SU-DHL-6 (cell line): ENCODE results near the gene SDR42E1.

Experiments
- H2AFZ ChIP-seq: fragments of 200-600 bp; sonication (generic); 2 replicates; pipeline ENCODE4 v1.6.1; 2014; ENCODE audit warnings: low read depth, mild to moderate bottlenecking, moderate library complexity, mixed read lengths, antibody characterized with exemption, low read length; ENCODE audit not compliant: severe bottlenecking
- H3F3A ChIP-seq: fragments of 200-600 bp; shearing (Covaris generic); 2 replicates; pipeline ENCODE4 v1.6.0; 2016; ENCODE audit warnings: antibody characterized with exemption, mild to moderate bottlenecking; ENCODE audit not compliant: insufficient read depth
- H3K27ac ChIP-seq: fragments of 200-600 bp; sonication (generic); 2 replicates; pipeline ENCODE4 v1.5.1; 2016; ENCODE audit warnings: low read depth, mild to moderate bottlenecking, low read length, moderate library complexity, mixed read lengths
- H3K27me3 ChIP-seq: fragments of 200-600 bp; sonication (generic), shearing (Covaris generic); 2 replicates; pipeline ENCODE4 v1.6.0; 2014; ENCODE audit warnings: mild to moderate bottlenecking, low read length
- H3K36me3 ChIP-seq: fragments of 200-600 bp; sonication (generic); 2 replicates; pipeline ENCODE4 v1.6.1; 2014; ENCODE audit warnings: mild to moderate bottlenecking, low read length, mixed read lengths
- H3K4me2 ChIP-seq: fragments of 300-600, 200-600 bp; shearing (Covaris generic), sonication (generic); 2 replicates; pipeline ENCODE4 v1.6.0; 2014; ENCODE audit warnings: low read length, low read depth, mild to moderate bottlenecking; ENCODE audit not compliant: poor library complexity, severe bottlenecking
- H3K4me3 ChIP-seq: fragments of 200-600 bp; sonication (generic); 2 replicates; pipeline ENCODE4 v1.5.1; 2014; ENCODE audit warnings: antibody characterized with exemption, low read length, mild to moderate bottlenecking, mixed read lengths; ENCODE audit not compliant: insufficient read depth, poor library complexity, severe bottlenecking
- H3K79me2 ChIP-seq: fragments of 200-600 bp; sonication (generic); 2 replicates; pipeline ENCODE4 v1.6.1; 2014; ENCODE audit warnings: mild to moderate bottlenecking, low read length, moderate library complexity; ENCODE audit not compliant: insufficient read depth
- H3K9ac ChIP-seq: fragments of 200-600 bp; sonication (generic); 2 replicates; pipeline ENCODE4 v1.7.0; 2014; ENCODE audit warnings: mild to moderate bottlenecking, low read length
- H3K9me2 ChIP-seq: fragments of 200-600 bp; sonication (generic); replicated peaks from 2 replicates; pipeline ENCODE4 v1.6.1; 2014; ENCODE audit warnings: low read length; ENCODE audit not compliant: insufficient read depth
- H3K9me3 ChIP-seq: fragments of 200-600 bp; sonication (generic); 2 replicates; pipeline ENCODE4 v1.6.1; 2014; ENCODE audit warnings: low read length, mixed read lengths; ENCODE audit not compliant: insufficient read depth
- H4K20me1 ChIP-seq: fragments of 200-600 bp; sonication (generic); 2 replicates; pipeline ENCODE4 v1.6.1; 2014; ENCODE audit warnings: low read depth, mild to moderate bottlenecking, antibody characterized with exemption, low read length, moderate library complexity, mixed read lengths
- EZH2phosphoT487 ChIP-seq: fragments of 200-600 bp; sonication (generic), shearing (Covaris generic); conservative IDR thresholded peaks from 2 replicates; pipeline ENCODE4 v1.6.1; 2018; ENCODE audit warnings: mild to moderate bottlenecking, antibody characterized with exemption, low read length, moderate library complexity, mixed read lengths
- TF ChIP-seq, protein P1 (sequence below): fragments of 200-600 bp; sonication (generic); IDR thresholded peaks from one replicate; pipeline ENCODE4 v1.5.1; 2017; ENCODE audit warnings: antibody characterized with exemption, mild to moderate bottlenecking, low read length, moderate library complexity; ENCODE audit not compliant: insufficient read depth, poor library complexity, severe bottlenecking

SDR42E1 gene

DNA sequence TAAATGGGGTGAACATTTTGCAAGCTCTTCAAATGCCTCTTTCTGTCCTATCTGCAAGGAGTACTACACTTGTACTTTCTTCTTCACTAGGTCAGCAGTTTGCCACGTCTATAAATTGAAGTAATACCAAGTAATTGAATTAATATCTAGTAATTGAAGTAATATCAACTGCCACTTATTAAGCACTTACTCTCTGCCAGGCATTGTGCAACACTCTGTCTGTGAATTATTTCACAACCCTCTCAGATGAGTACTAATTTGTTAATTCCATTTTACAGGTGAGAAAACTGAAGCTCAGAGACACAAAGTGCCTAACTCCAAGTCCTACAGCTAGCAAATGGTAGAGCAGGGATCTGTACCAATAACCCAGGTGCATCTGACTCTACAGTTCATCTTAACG, 4.1 kb downstream of the SDR42E1 start:
- no peaks in the 10 kb centered on the region for H3K27me3 ChIP-seq
- no peak overlapping the region for H3K4me3 ChIP-seq
- no peak for TF ChIP-seq EZH2phosphoT487
- TF ChIP-seq, protein P1, sequence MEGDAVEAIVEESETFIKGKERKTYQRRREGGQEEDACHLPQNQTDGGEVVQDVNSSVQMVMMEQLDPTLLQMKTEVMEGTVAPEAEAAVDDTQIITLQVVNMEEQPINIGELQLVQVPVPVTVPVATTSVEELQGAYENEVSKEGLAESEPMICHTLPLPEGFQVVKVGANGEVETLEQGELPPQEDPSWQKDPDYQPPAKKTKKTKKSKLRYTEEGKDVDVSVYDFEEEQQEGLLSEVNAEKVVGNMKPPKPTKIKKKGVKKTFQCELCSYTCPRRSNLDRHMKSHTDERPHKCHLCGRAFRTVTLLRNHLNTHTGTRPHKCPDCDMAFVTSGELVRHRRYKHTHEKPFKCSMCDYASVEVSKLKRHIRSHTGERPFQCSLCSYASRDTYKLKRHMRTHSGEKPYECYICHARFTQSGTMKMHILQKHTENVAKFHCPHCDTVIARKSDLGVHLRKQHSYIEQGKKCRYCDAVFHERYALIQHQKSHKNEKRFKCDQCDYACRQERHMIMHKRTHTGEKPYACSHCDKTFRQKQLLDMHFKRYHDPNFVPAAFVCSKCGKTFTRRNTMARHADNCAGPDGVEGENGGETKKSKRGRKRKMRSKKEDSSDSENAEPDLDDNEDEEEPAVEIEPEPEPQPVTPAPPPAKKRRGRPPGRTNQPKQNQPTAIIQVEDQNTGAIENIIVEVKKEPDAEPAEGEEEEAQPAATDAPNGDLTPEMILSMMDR: no peak
- H3K9ac ChIP-seq: no peak overlapping the region
- H3K36me3 ChIP-seq: no peaks in the 10 kb centered on the region
- no peak overlapping the region for H3K4me2 ChIP-seq
- H3K9me3 ChIP-seq: peaks cover 29% of the 10 kb centered on the region; the same call in 1 of the 2 replicates
- no peaks in the 10 kb centered on the region for H3F3A ChIP-seq
- no peak overlapping the region for H3K27ac ChIP-seq
- no peaks in the 10 kb centered on the region for H3K79me2 ChIP-seq
- no peaks in the 10 kb centered on the region for H3K9me2 ChIP-seq
- no peaks in the 10 kb centered on the region for H4K20me1 ChIP-seq
- no peak overlapping the region for H2AFZ ChIP-seq

DNA sequence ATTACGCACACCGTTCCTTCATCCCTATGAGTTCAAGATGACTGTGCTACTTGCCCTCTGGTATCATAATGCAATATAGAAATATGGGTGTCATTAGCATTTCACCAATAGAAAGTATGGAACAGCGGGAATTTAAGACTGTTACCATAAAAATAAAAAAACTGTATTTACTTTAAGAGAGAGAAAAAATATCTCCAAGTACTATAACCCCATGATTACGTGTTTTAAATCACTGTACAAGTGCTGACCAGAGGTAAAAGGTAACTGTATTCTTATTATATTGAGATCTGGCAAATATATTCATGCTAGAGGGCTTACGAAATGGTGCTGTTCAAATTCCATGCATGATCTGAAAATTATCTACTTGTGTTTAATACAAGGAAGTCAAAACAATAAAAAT, 5.2 kb downstream of the SDR42E1 start:
- no peaks in the 10 kb centered on the region for H3K36me3 ChIP-seq
- no peak for TF ChIP-seq EZH2phosphoT487
- TF ChIP-seq, protein P1: no peak

DNA sequence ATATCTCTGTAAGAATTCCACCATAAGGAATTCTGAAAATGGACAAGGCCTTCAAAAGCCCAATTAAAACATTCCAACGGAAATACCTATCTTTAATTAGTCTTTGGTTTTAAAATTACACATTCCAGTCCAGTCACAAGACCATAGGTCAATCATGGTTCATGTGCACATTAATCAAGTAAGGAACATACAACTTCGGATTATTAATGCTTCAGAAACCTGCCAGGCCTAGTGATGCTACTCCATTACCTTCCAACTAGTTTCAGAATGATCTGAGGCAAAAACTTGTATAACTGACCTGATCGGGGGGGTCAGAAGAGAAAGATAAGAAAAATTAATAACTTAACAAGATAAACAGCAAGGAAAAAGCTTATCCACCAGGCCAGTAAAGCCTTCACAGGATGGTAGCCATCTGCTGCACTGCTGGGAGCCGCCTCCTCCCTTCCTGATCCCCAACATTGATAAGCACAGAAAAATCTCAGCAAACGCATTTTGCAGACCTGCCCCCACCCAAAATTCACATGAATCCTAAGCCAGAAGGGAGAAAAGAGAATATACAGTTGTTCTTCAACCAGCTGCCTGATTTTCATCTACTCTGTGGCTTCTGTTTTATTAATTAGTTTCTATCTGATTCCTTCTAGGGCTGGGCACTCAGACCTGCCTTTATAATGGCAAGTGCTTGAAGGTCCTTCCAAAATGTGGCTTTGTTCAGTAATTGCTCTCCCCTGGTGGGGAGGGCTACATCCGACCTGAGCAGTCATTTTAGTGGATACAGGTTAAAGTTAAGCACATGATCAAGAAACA, 6.0 kb downstream of the SDR42E1 start:
- no peaks in the 10 kb centered on the region for H3F3A ChIP-seq
- H2AFZ ChIP-seq: no peak overlapping the region
- H3K4me3 ChIP-seq: no peak overlapping the region
- H3K36me3 ChIP-seq: no peaks in the 10 kb centered on the region
- no peak overlapping the region for H3K4me2 ChIP-seq
- TF ChIP-seq, protein P1: no peak
- TF ChIP-seq EZH2phosphoT487: no peak
- H3K9me2 ChIP-seq: no peaks in the 10 kb centered on the region
- H3K27ac ChIP-seq: no peak overlapping the region
- H4K20me1 ChIP-seq: no peaks in the 10 kb centered on the region
- H3K79me2 ChIP-seq: no peaks in the 10 kb centered on the region
- peaks cover 23% of the 10 kb centered on the region; the same call in 1 of the 2 replicates for H3K9me3 ChIP-seq
- no peak overlapping the region for H3K9ac ChIP-seq
- no peaks in the 10 kb centered on the region for H3K27me3 ChIP-seq

More for the DNA sequence above, 5.2 kb downstream of the SDR42E1 start:
- H3K27me3 ChIP-seq: no peaks in the 10 kb centered on the region
- H2AFZ ChIP-seq: no peak overlapping the region
- H3F3A ChIP-seq: no peaks in the 10 kb centered on the region
- H3K9ac ChIP-seq: no peak overlapping the region
- no peak overlapping the region for H3K4me2 ChIP-seq
- H3K4me3 ChIP-seq: no peak overlapping the region
- H3K27ac ChIP-seq: no peak overlapping the region
- no peaks in the 10 kb centered on the region for H3K9me2 ChIP-seq
- no peaks in the 10 kb centered on the region for H3K79me2 ChIP-seq
- H4K20me1 ChIP-seq: no peaks in the 10 kb centered on the region
- H3K9me3 ChIP-seq: peaks cover 29% of the 10 kb centered on the region; the same call in 1 of the 2 replicates
